Head of caudate nucleus (tissue), 42 donors: ENCODE measurements around the gene TGM3.
"Not testable (repeated sequence)": the region's sequence is repeated elsewhere in the genome, so short reads cannot be mapped to it uniquely, and the experiment has no call there.

ENCODE experiments used
- DNase-seq, 42 donors: peaks; one replicate each; pipeline versions ENCODE4 v3.0.0 to v3.0.0-alpha.2; 2020 to 2021; ENCODE audit warnings: mixed read lengths in 7 of 42
- intact Hi-C: fragments of 100-400 bp; cut with DNase I; formaldehyde crosslinking; loops from one replicate; pipeline ENCODE4 v1.15.0; 2022

TGM3 gene

GRCh38 chr20:2295886-2296515, at the start of gene TGM3:
TGM3 (plus strand) TSS chr20:2296001; CDS start chr20:2296064, 63 bp downstream.
- DNase-seq, result peak in 10 of 42 donors; percentile 2 to 38 (median 21)
- intact Hi-C loops, result no loop called here

GRCh38 chr20:2246069-2246491, 49.7 kb upstream of the TGM3 start:
- no peak for DNase-seq
- intact Hi-C loops, result no loop called here

- intact Hi-C loops, result no loop called here
These were observed 47.0 kb upstream of the TGM3 start for GRCh38 chr20:2248837-2249236.

GRCh38 chr20:2249935-2250334, 45.9 kb upstream of the TGM3 start:
- intact Hi-C loops, result no loop called here
- DNase-seq, result no peak

More at GRCh38 chr20:2248837-2249236, 47.0 kb upstream of the TGM3 start:
- no peak for DNase-seq

GRCh38 chr20:2252419-2252997, 43.3 kb upstream of the TGM3 start:
- intact Hi-C loops, result no loop called here
- DNase-seq, result no peak

- intact Hi-C loops, result no loop called here
- DNase-seq, result no peak
These were observed 42.5 kb upstream of the TGM3 start for GRCh38 chr20:2253256-2253655.

GRCh38 chr20:2254333-2254732, 41.5 kb upstream of the TGM3 start:
- DNase-seq, result no peak
- intact Hi-C loops, result no loop called here

- intact Hi-C loops, result no loop called here
- no peak for DNase-seq
These were observed 39.8 kb upstream of the TGM3 start for GRCh38 chr20:2255926-2256531.

- intact Hi-C loops, result no loop called here
- DNase-seq, result no peak
These were observed 36.1 kb upstream of the TGM3 start for GRCh38 chr20:2259731-2260130.

- DNase-seq, result no peak
- intact Hi-C loops, result no loop called here
These were observed 35.6 kb upstream of the TGM3 start for GRCh38 chr20:2260250-2260649.

GRCh38 chr20:2261046-2261485, 34.7 kb upstream of the TGM3 start:
- intact Hi-C loops, result no loop called here
- no peak for DNase-seq

- no peak for DNase-seq
- intact Hi-C loops, result no loop called here
These were observed 34.2 kb upstream of the TGM3 start for GRCh38 chr20:2261629-2262028.

GRCh38 chr20:2264118-2264517, 31.7 kb upstream of the TGM3 start:
- DNase-seq, result no peak
- intact Hi-C loops, result no loop called here

GRCh38 chr20:2264621-2265374, 31.0 kb upstream of the TGM3 start:
- DNase-seq, result peak in 1 of 42 donors; percentile 22
- intact Hi-C loops, result not testable (repeated sequence)

GRCh38 chr20:2273634-2274302, 22.0 kb upstream of the TGM3 start:
- intact Hi-C loops, result no loop called here
- DNase-seq, result peak in 1 of 42 donors; percentile 26

GRCh38 chr20:2276015-2276414, 19.8 kb upstream of the TGM3 start:
- no peak for DNase-seq
- intact Hi-C loops, result no loop called here

GRCh38 chr20:2279253-2279779, 16.5 kb upstream of the TGM3 start:
- DNase-seq, result peak in 1 of 42 donors; percentile 36
- intact Hi-C loops, result no loop called here

- intact Hi-C loops, result no loop called here
- peak in 19 of 42 donors; percentile 11 to 49 (median 24) for DNase-seq
These were observed 15.7 kb upstream of the TGM3 start for GRCh38 chr20:2280082-2280481.

- intact Hi-C loops, result no loop called here
- DNase-seq, result no peak
These were observed 14.2 kb upstream of the TGM3 start for GRCh38 chr20:2281563-2281962.
